NAMALWA (cell line): ENCODE measurements around the gene RGL1.

Experiments
- DNase-seq: peaks from one replicate; pipeline ENCODE4 v3.0.0-alpha.2; 2015; ENCODE audit warnings: low spot score

Gene RGL1

GRCh38 chr1:183889095-183889494, 84.2 kb downstream of the RGL1 start:
- DNase-seq: no peak

DNA sequence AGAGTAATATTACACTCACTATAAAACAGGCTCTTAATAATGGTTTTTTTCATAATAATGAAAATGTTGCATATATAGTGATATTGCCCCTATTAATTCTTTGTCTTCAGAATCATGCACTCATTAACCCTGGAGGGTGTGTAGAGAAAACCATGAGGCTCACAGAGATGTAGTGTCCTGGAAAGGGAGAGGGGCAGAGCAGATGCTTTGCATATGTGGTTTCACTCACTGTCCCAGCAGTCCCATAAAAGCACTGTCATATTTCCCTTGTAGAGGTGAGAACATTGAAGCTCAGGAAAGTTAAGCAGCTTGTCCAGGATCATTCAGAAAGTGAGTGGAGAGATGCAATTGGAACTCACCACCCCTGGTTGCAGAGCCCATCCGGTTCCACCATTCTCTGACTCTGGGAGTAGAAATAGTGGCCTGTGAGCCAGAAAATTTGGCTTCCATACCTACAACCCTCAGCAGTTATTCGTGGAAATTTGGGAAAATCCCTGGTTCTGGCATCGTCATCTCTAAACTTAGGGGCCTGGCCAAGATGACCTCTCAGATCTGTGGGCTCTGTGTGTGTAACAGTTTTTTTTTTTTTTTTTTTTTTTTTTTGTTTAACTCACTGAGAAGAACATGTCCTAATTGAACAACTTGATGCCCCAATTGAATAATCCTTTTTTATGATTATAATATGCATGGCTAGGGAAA, 86.4 kb downstream of the RGL1 start:
- DNase-seq: no peak

DNA sequence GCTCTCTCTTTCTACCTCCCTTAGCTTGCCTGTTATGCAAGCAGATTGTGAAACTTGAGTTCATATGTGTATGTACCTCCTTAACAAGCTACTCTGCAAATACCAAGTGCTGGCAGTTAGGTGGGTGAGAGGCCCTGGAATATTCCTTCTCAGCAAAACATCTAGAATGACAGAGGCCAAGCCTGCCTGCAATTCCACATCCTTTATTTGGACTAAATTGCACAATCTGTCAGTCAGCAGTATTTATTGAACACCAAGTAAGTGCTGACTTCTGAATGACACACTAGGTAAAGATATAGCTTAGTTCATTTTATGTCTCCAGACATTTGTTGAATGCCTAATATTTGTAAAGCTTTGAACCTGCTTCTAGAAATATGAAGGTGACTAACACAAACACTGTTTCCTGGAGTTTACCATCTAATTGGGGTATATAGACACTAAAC, 87.5 kb downstream of the RGL1 start:
- no peak for DNase-seq

DNA sequence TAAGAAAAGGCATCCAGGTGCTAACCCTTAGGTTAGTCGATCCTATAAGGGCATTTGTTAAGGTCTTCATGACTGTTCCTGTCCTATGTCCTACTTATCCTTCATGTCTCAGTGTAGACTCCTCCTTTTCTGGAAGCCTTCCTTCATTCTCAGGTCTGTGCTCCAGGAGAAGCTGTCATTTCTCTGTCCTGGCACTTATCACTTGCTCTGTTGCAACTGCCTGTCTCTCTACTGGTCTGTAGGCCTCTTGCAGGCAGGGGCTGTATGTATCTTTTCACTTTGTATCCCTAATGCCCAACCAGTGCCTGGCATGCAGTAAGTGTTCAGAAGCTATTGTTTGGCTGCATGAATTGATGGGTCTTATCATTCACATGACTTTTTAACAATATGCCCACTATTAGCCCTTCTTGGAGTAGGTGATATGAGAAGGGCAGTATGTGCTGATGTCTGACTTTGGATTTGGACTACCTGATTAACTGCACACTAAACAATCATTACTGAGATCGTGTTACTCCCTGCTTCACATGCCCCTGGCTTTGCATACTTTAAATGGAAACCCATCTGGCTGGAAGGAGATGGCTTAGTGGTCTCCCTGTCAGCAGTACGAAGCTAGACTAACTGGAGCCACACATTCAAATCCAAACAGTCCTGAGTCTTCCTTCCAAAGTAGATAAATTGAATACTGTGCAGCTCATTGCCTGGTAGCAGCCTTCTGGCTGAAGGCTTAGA, 88.8 kb downstream of the RGL1 start:
- no peak for DNase-seq

DNA sequence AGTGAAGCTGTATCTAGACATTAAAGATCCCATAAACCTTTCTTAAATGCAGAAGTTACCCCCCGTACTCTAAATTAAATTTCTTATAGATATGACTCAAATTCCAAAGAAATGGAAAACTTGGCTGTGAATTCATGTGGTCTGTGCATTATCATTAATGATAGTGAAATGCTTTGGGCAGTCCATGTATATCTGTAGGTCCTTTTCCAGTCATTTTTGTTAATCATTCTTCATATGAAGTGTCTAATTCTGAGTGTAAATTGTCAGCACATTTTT, 89.3 kb downstream of the RGL1 start:
- DNase-seq: no peak

- DNase-seq: no peak
Measured at GRCh38 chr1:183896466-183897048, 91.6 kb downstream of the RGL1 start.

GRCh38 chr1:183898001-183898396, 93.1 kb downstream of the RGL1 start:
- DNase-seq: no peak

DNA sequence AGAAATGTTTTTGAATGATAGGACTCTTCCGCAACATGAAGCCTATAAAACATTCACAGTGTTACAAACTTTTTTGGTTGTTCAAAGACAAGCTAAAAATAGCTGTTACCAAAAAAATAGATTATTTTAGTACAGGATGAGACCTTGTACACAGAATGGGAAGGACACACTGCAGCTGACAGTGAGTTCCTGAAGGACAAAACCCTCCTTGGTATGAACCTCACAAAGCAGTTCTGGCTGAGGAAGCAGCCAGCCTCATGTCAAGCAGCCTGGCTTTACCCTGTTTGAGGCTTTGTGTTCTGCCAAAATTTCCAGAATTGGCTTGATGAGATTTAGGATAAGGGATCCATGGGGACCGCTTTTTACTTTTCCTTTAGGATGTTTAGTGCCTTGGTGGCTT, 93.7 kb downstream of the RGL1 start:
- no peak for DNase-seq

DNA sequence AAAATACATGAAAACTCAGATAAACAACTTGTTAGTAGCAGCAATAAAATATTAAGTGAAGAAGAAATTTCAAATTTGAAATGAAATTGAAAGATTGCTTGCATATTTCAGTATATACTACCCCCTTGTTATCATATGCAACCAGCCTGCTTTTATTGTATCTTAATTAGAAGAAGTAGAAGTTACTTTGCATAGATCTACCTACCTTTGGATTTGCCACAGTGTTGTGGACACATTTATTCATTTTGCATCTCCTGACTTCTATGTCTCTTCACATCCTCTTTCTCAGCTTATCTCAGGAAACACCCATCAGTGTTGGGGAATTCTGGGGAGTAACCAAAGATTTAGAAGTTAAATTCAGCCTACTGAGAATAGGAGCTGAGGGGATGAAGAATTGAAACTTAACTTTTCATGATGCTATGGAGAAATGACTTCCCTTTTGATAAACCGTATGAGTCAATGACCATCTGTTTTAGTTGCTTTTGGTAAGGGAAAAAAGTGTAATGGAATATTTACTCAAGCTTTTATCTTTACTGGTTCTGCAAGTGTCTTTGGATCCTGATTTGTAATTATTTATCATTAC, 96.9 kb downstream of the RGL1 start:
- DNase-seq: no peak

DNA sequence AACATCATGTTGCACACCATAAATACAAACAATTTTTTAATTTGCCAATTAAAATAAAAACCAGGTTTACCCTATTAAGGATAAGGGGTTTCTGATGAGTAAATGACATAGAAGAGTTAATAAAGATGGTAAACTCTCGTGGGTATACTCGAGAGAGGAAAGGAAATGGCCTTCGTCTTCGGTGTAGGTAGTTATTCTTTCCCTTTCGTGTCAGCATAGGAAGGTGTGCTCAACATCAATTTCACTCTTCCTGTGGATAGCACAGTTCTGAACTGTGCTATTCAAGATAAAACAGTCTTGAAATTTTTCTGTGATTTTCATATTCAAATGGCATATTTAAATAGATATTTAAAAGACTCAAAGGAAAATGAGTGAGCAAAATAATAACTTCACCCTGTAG, 98.2 kb downstream of the RGL1 start:
- no peak for DNase-seq

DNA sequence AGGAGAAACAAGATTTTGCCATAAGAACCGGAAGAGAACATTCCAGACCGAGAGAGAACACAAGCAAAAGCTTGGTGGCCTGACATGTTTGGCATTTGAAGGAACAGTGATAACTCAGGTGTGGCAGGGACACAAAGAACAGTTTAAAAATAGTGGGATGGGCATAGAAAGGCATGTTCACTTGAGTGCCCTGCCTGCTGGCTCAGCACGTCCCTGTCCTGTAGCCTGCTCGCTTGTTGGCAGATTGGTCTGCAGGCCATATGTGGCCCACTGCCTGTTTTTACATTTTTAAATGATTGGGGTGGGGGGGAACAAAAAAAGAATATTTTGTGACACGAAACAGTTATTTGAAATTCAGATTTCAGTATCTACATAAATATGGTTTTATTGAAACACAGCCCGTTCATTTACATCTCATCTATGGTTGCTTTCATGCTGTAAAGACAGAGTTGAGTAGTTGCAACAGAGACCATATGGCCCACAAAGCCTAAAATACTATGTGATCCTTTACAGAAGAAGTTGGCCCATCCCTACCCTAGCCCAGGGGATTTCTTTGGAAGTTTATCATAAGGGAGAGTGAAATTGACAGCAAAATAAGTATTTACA, 100.7 kb downstream of the RGL1 start:
- no peak for DNase-seq

GRCh38 chr1:183907070-183907469, 102.2 kb downstream of the RGL1 start:
- no peak for DNase-seq

DNA sequence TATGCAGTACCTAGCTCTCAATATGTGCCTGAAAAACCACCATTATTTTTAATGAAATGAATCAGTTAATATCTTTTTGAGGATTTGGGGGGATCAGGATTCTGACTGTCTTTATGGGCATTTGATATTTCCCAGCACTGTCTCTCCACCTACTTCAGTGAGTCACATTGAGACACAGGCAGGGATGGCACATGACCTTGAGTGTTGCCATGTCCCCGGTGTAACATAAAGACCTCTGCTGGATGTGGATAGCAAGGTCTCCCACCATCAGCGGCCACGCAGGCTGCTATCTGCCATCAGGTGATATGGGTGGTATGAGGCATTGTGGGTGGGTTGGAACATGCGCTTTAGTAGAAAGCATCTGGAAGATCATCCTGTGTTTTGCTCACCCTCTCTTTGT, 103.2 kb downstream of the RGL1 start:
- no peak for DNase-seq

DNA sequence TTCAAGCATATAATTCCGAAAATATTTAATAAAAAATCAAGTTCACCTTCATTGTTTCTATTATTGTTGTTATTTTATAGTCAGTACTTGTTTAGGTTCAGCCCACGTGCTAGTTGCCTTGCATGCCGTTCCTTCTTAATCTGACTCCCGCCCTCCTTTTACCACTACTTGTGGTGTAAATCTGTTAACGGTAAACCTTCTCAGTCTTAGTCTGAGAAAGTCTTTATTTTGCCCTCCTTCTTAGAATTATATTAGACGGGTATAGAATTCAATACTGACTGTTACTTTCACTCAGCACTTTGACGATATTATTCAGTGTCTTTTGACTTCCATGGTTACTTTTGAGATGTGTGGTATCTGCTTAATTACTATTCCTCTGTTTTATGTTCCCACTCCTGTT, 104.8 kb downstream of the RGL1 start:
- DNase-seq: no peak

DNA sequence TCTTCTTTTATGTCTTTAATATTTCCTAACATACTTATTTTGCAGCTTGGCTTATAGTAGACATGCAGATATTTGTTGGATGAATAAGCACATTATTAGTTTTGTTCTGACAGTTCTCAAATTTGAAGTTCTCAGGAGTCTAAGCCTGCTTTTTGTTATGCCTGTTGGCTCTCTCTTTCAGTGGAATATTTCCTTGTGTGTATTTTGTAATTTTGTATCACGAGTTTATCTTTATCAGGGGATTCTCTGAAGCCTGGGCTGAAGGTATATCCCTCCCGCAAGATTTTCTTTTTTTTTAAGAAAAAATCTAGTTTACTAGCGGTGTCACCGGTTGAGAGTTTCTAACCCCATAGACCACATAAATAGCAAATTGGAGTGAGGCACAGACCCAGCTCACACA, 105.9 kb downstream of the RGL1 start:
- no peak for DNase-seq

- peak; percentile 88 for DNase-seq
Measured at GRCh38 chr1:183911285-183911684, 106.4 kb downstream of the RGL1 start.

GRCh38 chr1:183912265-183912886, 107.5 kb downstream of the RGL1 start:
- DNase-seq: peak; percentile 31

DNA sequence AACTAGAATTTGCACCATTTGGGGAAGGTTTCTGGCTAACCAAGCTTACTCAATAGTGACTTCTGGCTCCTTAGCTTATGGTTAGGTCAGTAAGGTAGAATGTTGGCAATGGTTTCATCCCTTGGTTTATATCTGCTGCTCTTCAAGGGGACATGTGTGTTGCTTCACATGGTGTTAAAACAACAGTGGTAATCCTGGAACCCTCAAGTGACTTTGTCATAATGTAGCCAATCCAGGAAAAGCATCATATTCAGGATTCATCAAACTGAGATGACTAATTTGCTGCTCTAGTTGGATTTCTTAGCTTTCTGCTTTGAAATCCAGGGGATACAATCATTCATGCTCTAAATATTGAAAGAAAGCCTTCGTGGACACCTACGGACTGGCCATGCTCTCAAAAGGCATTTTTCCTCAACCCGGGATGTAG, 108.7 kb downstream of the RGL1 start:
- DNase-seq: no peak

GRCh38 chr1:183914276-183914675, 109.4 kb downstream of the RGL1 start:
- no peak for DNase-seq

GRCh38 chr1:183914891-183915290, 110.0 kb downstream of the RGL1 start:
- no peak for DNase-seq

- peak; percentile 97 for DNase-seq
Measured at GRCh38 chr1:183915625-183916510, 110.9 kb downstream of the RGL1 start.
